A673 (cell line): ENCODE data around the gene PYHIN1.

Experiments used
- EZH2 ChIP-seq: fragments of 200-600 bp; sonication (generic); IDR thresholded peaks from 2 replicates; pipeline ENCODE4 v1.6.1; 2017; ENCODE audit warnings: borderline replicate concordance, low read depth, mild to moderate bottlenecking, mixed read lengths, antibody characterized with exemption, low read length; ENCODE audit not compliant: poor library complexity, severe bottlenecking
- TF ChIP-seq, protein P1 (sequence below): fragments of 300-800, 200-600 bp; sonication (generic); conservative IDR thresholded peaks from 2 replicates; pipeline ENCODE4 v1.5.1; 2017; ENCODE audit warnings: low read depth, mild to moderate bottlenecking, antibody characterized with exemption, low read length, moderate library complexity, mixed read lengths

DNA sequence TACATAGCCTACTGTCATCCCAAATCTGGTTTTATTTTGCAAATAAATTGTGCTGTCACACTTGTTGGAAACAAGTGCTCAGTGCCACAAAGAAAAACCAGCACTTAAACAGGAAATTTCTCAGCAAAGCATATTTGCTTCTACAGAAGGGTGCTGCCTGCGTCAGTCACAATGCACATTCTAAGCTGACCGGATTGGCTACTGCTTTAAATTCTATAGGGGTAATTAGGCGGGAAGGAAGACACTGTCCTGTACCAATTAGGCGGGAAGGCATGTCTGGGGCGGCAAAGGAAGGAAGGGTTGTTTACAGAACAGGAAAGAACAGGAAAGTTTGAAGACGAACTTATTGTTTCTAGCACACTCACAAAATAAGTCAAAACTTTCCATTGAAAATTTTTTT is 81.1 kb downstream of the PYHIN1 start:
- TF ChIP-seq, protein P1, sequence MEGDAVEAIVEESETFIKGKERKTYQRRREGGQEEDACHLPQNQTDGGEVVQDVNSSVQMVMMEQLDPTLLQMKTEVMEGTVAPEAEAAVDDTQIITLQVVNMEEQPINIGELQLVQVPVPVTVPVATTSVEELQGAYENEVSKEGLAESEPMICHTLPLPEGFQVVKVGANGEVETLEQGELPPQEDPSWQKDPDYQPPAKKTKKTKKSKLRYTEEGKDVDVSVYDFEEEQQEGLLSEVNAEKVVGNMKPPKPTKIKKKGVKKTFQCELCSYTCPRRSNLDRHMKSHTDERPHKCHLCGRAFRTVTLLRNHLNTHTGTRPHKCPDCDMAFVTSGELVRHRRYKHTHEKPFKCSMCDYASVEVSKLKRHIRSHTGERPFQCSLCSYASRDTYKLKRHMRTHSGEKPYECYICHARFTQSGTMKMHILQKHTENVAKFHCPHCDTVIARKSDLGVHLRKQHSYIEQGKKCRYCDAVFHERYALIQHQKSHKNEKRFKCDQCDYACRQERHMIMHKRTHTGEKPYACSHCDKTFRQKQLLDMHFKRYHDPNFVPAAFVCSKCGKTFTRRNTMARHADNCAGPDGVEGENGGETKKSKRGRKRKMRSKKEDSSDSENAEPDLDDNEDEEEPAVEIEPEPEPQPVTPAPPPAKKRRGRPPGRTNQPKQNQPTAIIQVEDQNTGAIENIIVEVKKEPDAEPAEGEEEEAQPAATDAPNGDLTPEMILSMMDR = no peak
- TF ChIP-seq EZH2 = no peak
